MM.1S (cell line): ENCODE data around the gene SLC2A4RG.

ENCODE experiments used
- DNase-seq: peaks from one replicate; pipeline ENCODE4 v3.0.0-alpha.2; 2015
- H2AFZ ChIP-seq: fragments of 300-600 bp; sonication (generic); 2 replicates; pipeline ENCODE4 v1.6.0; 2016; ENCODE audit warnings: antibody characterized with exemption, low read length
- H3F3A ChIP-seq: fragments of 300-600 bp; sonication (generic); 2 replicates; pipeline ENCODE4 v1.6.1; 2016; ENCODE audit warnings: mild to moderate bottlenecking, antibody characterized with exemption, low read length, moderate library complexity, mixed read lengths; ENCODE audit not compliant: insufficient read depth
- H3K27ac ChIP-seq: fragments of 300-600 bp; sonication (generic); 2 replicates; pipeline ENCODE4 v1.5.1; 2016; ENCODE audit warnings: mild to moderate bottlenecking, low read length
- H3K27me3 ChIP-seq: fragments of 300-600 bp; sonication (generic); replicated peaks from 2 replicates; pipeline ENCODE4 v1.6.0; 2016; ENCODE audit warnings: low read length; ENCODE audit not compliant: insufficient read depth
- H3K36me3 ChIP-seq: fragments of 300-600 bp; sonication (generic); replicated peaks from 2 replicates; pipeline ENCODE4 v1.6.1; 2016; ENCODE audit warnings: mild to moderate bottlenecking, low read length, mixed read lengths; ENCODE audit not compliant: insufficient read depth
- H3K4me1 ChIP-seq: fragments of 300-600 bp; sonication (generic); 2 replicates; pipeline ENCODE4 v1.6.1; 2016; ENCODE audit warnings: low read length, mixed read lengths
- H3K4me2 ChIP-seq: fragments of 300-600 bp; sonication (generic); 2 replicates; pipeline ENCODE4 v1.6.0; 2016; ENCODE audit warnings: low read depth, low read length
- H3K4me3 ChIP-seq: fragments of 300-600 bp; sonication (generic); 2 replicates; pipeline ENCODE4 v1.5.1; 2016; ENCODE audit warnings: low read length, mixed read lengths
- H3K79me2 ChIP-seq: fragments of 300-600 bp; sonication (generic); 2 replicates; pipeline ENCODE4 v1.6.1; 2016; ENCODE audit warnings: mixed run types, low read length, mixed read lengths
- H3K9ac ChIP-seq: fragments of 300-600 bp; sonication (generic); 2 replicates; pipeline ENCODE4 v1.6.1; 2016; ENCODE audit warnings: low read length, mixed read lengths
- H3K9me2 ChIP-seq: fragments of 300-600 bp; sonication (generic); replicated peaks from 2 replicates; pipeline ENCODE4 v1.6.1; 2016; ENCODE audit warnings: mild to moderate bottlenecking, low read length, mixed read lengths; ENCODE audit not compliant: insufficient read depth
- H3K9me3 ChIP-seq: fragments of 300-600 bp; sonication (generic); replicated peaks from 2 replicates; pipeline ENCODE4 v1.6.1; 2016; ENCODE audit warnings: mild to moderate bottlenecking, low read length, mixed read lengths; ENCODE audit not compliant: insufficient read depth
- H4K20me1 ChIP-seq: fragments of 300-600 bp; sonication (generic); 2 replicates; pipeline ENCODE4 v1.6.1; 2016; ENCODE audit warnings: mild to moderate bottlenecking, low read length, moderate library complexity, mixed read lengths; ENCODE audit not compliant: insufficient read depth
- CTCF ChIP-seq: fragments of 300-600 bp; sonication (generic); IDR thresholded peaks from 2 replicates; pipeline ENCODE4 v1.5.1; 2016; ENCODE audit warnings: antibody characterized with exemption, low read length, mixed read lengths
- EZH2 ChIP-seq: fragments of 300-600 bp; sonication (generic); optimal IDR thresholded peaks from 2 replicates; pipeline ENCODE3; 2017; ENCODE audit warnings: low read depth, mild to moderate bottlenecking, antibody characterized with exemption, low read length, mixed read lengths
- EZH2phosphoT487 ChIP-seq: fragments of 300-600 bp; sonication (generic); IDR thresholded peaks from 2 replicates; pipeline ENCODE4 v1.6.1; 2018; ENCODE audit warnings: antibody characterized with exemption, low read length

SLC2A4RG gene

GRCh38 chr20:63751471-63752271 lies 12.1 kb downstream of the SLC2A4RG start:
- TF ChIP-seq EZH2 (no peak), EZH2phosphoT487 (no peak), CTCF (no peak)
- no peak overlapping the region for H3K9ac ChIP-seq
- H3K79me2 ChIP-seq: no peaks in the 10 kb centered on the region
- no peaks in the 10 kb centered on the region for H3K9me2 ChIP-seq
- H3F3A ChIP-seq: no peaks in the 10 kb centered on the region
- H3K27me3 ChIP-seq: peaks cover 55% of the 10 kb centered on the region
- DNase-seq: no peak
- H3K27ac ChIP-seq: no peak overlapping the region
- H3K9me3 ChIP-seq: no peaks in the 10 kb centered on the region
- no peaks in the 10 kb centered on the region for H4K20me1 ChIP-seq
- no peak overlapping the region for H2AFZ ChIP-seq
- H3K36me3 ChIP-seq: no peaks in the 10 kb centered on the region
- no peaks in the 10 kb centered on the region for H3K4me1 ChIP-seq
- no peak overlapping the region for H3K4me2 ChIP-seq
- no peak overlapping the region for H3K4me3 ChIP-seq

DNA sequence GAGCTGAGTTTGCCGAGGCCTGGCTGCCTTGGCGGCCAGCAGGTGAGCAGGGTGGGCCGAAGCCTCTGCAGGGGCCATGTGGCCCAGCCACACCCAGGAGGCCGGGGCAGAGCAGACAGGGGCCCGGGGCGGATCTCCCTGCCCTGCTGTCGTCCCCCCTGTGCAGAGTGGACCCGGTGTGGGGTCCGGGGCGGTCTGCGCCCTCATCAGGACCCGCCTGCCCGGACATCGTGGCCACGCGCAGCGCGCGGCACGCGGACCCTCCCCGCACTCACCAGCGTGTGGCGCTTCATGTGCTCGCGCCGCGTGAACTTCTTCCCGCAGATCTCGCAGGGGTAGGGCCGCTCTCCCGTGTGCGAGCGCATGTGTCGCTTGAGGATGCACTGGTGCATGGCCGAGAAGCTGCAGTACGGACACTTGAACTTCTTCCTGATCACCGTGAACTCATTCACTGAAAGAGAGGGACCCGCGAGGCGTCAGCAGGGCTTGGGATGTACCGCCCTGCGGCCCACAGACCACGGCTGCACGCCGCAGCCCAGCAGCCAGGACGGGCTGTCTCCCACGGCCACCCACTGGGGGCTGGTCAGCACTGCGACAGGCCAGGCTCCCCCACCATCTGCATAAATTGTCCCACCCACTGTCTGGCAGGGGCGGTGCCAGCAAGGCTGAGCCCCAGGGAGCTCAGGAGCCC lies 13.0 kb downstream of the SLC2A4RG start:
- no peaks in the 10 kb centered on the region for H3K79me2 ChIP-seq
- H4K20me1 ChIP-seq: no peaks in the 10 kb centered on the region
- H3K9ac ChIP-seq: no peak overlapping the region
- H3K9me2 ChIP-seq: no peaks in the 10 kb centered on the region
- no peak overlapping the region for H3K4me3 ChIP-seq
- H3K4me1 ChIP-seq: no peaks in the 10 kb centered on the region
- H3K4me2 ChIP-seq: no peak overlapping the region
- no peaks in the 10 kb centered on the region for H3K36me3 ChIP-seq
- no peak for DNase-seq
- H3K9me3 ChIP-seq: no peaks in the 10 kb centered on the region
- H3K27ac ChIP-seq: no peak overlapping the region
- TF ChIP-seq EZH2: no peak
- no peak for TF ChIP-seq CTCF
- TF ChIP-seq EZH2phosphoT487: no peak
- H3F3A ChIP-seq: no peaks in the 10 kb centered on the region
- H3K27me3 ChIP-seq: peaks cover 64% of the 10 kb centered on the region
- no peak overlapping the region for H2AFZ ChIP-seq

DNA sequence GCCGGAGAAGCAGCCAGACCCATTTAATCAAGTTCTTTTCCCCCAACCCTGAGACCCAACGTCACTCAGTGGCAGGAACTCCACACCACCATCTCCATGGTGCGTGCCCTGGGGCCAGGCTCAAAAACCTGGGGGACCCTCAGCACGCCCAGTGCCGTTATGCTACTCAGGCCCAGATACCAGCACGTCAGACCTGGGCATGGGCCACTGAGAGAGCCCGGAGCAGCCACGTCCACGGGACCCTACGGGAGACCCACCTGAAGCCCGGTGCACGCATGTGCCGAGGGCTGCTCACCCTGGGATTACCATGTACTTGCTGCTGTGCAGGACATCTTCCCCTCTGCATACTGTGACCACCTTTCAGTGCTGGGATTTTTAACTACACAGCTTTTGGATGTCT lies 13.8 kb downstream of the SLC2A4RG start:
- H2AFZ ChIP-seq: no peak overlapping the region
- H3K4me2 ChIP-seq: no peak overlapping the region
- H3K27me3 ChIP-seq: peaks cover 72% of the 10 kb centered on the region
- H3K9me2 ChIP-seq: no peaks in the 10 kb centered on the region
- DNase-seq: no peak
- no peaks in the 10 kb centered on the region for H3K36me3 ChIP-seq
- H3F3A ChIP-seq: no peaks in the 10 kb centered on the region
- no peaks in the 10 kb centered on the region for H3K4me1 ChIP-seq
- H3K9me3 ChIP-seq: no peaks in the 10 kb centered on the region
- H3K9ac ChIP-seq: no peak overlapping the region
- no peak overlapping the region for H3K4me3 ChIP-seq
- H3K27ac ChIP-seq: no peak overlapping the region
- H4K20me1 ChIP-seq: no peaks in the 10 kb centered on the region
- H3K79me2 ChIP-seq: no peaks in the 10 kb centered on the region
- no peak for TF ChIP-seq EZH2
- TF ChIP-seq CTCF: no peak
- TF ChIP-seq EZH2phosphoT487: no peak
